Lower leg skin (tissue), 4 donors: ENCODE results near the gene SCRT2. TPM values are rescaled to one million over a fixed set of nuclear protein-coding genes. Genes with fewer than 3 reads are reported as not detected.

Source experiments
- DNase-seq, 2 donors: peaks; one replicate each; pipeline ENCODE4 v3.0.0-alpha.2; 2019; ENCODE audit warnings: low spot score in 2 of 2
- H3K4me3 ChIP-seq: fragments of 200-600 bp; sonication (generic); 2 replicates; pipeline ENCODE4 v1.5.1; 2017; ENCODE audit warnings: mild to moderate bottlenecking, low read depth; ENCODE audit not compliant: poor library complexity, severe bottlenecking
- POLR2A ChIP-seq, 2 donors: fragments of 450-650 bp; IDR thresholded peaks; one replicate each; pipeline ENCODE4 v1.6.1; 2016 to 2017; ENCODE audit warnings: antibody characterized with exemption in 2 of 2, mild to moderate bottlenecking in 1 of 2, moderate library complexity in 1 of 2
- WGBS, 2 donors: methylation state at CpG; one replicate each; pipeline ENCODE4 v1.1.5; 2018; 5-methylcytosine and 5-hydroxymethylcytosine counted together
- intact Hi-C: fragments of 100-400 bp; cut with DNase I; formaldehyde crosslinking; loops from one replicate; pipeline ENCODE4 v1.15.0; 2023; ENCODE audit warnings: low total_unique reads
- total RNA-seq, 4 donors: library from RNA; depleted of rRNA; stranded (reverse); fragments of >200 nt; gene quantifications; one replicate each; pipeline ENCODE4 v1.1.0, GENCODE V29; 2016
- TF ChIP-seq, protein P1 (sequence below), 3 donors: fragments of 450-650 bp; IDR thresholded peaks; one replicate each; pipeline ENCODE4 v1.5.1; 2016; ENCODE audit warnings: antibody characterized with exemption in 3 of 3, mild to moderate bottlenecking in 3 of 3, moderate library complexity in 2 of 3

SCRT2 gene
- total RNA-seq, 4 donors from 2014 or later = not detected

DNA sequence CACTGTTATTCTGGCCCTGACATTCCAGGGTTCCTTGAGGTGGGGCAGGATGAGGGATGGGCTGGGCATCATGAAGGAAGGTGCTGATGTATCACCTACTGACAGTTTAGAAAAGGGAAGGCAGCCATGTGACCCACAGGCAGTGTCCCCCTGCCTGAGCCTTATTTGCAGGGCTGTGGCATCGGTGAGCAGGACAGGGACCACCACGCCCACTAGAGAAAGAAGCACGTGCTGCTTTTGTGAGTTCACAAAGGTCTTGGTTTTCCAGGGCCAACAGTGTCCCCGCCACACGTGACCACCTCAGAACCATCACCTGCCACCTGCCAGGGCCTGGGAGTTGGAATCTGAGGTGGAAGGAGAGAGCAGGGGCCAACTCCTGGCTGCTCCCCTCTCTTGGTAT, 43.5 kb upstream of the SCRT2 start:
- H3K4me3 ChIP-seq = no peak overlapping the region
- WGBS, 2 donors = 91 to 92% methylated on average over 5 of the region's 5 CpGs
- intact Hi-C loops = no loop called here
- TF ChIP-seq, protein P1, sequence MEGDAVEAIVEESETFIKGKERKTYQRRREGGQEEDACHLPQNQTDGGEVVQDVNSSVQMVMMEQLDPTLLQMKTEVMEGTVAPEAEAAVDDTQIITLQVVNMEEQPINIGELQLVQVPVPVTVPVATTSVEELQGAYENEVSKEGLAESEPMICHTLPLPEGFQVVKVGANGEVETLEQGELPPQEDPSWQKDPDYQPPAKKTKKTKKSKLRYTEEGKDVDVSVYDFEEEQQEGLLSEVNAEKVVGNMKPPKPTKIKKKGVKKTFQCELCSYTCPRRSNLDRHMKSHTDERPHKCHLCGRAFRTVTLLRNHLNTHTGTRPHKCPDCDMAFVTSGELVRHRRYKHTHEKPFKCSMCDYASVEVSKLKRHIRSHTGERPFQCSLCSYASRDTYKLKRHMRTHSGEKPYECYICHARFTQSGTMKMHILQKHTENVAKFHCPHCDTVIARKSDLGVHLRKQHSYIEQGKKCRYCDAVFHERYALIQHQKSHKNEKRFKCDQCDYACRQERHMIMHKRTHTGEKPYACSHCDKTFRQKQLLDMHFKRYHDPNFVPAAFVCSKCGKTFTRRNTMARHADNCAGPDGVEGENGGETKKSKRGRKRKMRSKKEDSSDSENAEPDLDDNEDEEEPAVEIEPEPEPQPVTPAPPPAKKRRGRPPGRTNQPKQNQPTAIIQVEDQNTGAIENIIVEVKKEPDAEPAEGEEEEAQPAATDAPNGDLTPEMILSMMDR (IDR thresholded peaks at IDR 0.05) = no peak
- TF ChIP-seq POLR2A (IDR thresholded peaks at IDR 0.05) = no peak
- DNase-seq = no peak

DNA sequence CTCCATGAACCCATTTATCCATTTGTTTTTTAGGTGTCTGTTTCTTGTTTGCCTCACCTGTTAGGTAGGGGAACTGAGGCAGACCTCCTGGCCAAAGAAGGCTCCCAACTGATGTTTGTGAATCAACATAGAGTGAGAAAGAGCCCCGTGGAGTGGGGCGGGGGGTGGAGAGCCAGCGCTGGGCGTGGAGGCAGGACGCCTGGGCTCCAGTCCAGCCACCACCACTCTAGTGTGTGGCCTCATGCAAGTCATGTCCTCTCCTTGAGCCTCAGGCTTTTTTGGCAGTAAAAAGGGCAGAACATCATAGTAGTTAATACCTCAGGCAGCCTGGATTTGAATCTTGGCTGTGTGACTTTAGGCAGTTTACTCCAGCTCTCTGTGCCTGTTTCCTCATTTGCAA, 42.2 kb upstream of the SCRT2 start:
- intact Hi-C loops = no loop called here
- WGBS, 2 donors = 38 to 41% methylated on average over 5 of the region's 5 CpGs
- no peak overlapping the region for H3K4me3 ChIP-seq
- DNase-seq = no peak
- TF ChIP-seq POLR2A (IDR thresholded peaks at IDR 0.05) = no peak
- TF ChIP-seq, protein P1 (IDR thresholded peaks at IDR 0.05) = no peak

DNA sequence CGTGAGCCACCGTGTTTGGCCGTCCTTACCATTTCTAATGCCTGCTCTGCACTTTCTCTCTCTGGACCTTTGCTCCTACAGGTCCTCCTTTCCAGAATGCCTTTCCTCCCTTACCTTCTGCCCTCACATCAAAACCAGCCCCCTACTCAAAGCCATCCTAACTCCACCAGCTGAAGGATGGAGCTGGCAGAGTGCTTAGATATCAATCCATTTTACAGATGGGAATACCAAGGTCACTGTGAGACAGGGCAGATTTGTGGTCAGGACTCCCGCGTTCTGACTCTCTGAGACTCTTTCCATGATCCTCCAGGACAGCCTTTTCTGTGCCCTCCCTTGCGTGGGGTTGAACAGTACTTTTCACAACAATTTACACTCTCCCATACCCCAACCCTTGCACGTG, 41.7 kb upstream of the SCRT2 start:
- H3K4me3 ChIP-seq = no peak overlapping the region
- 81 to 92% methylated on average over 7 of the region's 7 CpGs for WGBS, 2 donors
- DNase-seq = no peak
- TF ChIP-seq, protein P1 (IDR thresholded peaks at IDR 0.05) = no peak
- no peak for TF ChIP-seq POLR2A (IDR thresholded peaks at IDR 0.05)
- intact Hi-C loops = no loop called here

DNA sequence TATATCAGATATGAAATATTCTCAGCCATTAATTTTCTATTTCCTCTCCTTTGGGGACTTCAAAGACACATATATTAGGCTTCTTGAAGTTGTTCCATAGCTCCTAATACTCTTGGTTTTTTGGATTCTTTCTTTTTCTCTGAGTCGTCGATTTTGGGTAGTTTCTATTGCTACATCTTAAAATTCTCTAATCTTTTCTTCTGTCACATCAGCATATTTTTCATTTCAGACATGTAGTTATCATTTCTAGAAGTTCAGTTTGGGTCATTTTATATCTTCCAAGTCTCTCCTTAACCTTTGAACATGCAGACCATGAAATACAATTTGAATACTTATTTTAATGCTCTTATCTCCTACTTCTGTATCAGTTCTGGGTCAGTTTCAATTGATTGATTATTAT, 38.9 kb upstream of the SCRT2 start:
- DNase-seq = no peak

DNA sequence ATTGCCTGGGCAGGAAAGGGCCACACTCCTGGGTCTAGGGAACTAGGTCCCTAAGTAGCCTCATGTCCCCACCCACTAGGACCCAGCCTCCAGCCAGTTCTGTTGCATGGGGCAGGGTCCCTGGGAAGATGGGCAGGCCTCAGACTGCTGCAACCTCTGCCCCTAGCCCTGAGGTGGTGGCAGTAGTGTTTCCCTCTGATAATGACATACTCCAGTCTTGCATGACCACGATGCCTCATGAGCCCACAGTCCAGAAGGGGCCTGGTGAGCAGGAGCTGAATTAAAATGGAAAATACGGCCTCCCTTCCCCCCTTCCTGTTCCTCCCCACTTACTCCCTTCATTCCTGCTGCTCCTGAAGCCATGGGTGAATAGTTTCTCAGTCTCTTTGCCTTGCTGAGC, 36.0 kb upstream of the SCRT2 start:
- no peak for DNase-seq
- intact Hi-C loops = no loop called here
- 60 to 66% methylated on average over 2 of the region's 2 CpGs for WGBS, 2 donors
- H3K4me3 ChIP-seq = no peak overlapping the region
- TF ChIP-seq, protein P1 (IDR thresholded peaks at IDR 0.05) = no peak
- no peak for TF ChIP-seq POLR2A (IDR thresholded peaks at IDR 0.05)

More for the DNA sequence above, 38.9 kb upstream of the SCRT2 start:
- intact Hi-C loops = no loop called here
- TF ChIP-seq, protein P1 (IDR thresholded peaks at IDR 0.05) = no peak
- no peak for TF ChIP-seq POLR2A (IDR thresholded peaks at IDR 0.05)
- H3K4me3 ChIP-seq = no peak overlapping the region
- WGBS, 2 donors = 91 to 95% methylated on average over 2 of the region's 2 CpGs

DNA sequence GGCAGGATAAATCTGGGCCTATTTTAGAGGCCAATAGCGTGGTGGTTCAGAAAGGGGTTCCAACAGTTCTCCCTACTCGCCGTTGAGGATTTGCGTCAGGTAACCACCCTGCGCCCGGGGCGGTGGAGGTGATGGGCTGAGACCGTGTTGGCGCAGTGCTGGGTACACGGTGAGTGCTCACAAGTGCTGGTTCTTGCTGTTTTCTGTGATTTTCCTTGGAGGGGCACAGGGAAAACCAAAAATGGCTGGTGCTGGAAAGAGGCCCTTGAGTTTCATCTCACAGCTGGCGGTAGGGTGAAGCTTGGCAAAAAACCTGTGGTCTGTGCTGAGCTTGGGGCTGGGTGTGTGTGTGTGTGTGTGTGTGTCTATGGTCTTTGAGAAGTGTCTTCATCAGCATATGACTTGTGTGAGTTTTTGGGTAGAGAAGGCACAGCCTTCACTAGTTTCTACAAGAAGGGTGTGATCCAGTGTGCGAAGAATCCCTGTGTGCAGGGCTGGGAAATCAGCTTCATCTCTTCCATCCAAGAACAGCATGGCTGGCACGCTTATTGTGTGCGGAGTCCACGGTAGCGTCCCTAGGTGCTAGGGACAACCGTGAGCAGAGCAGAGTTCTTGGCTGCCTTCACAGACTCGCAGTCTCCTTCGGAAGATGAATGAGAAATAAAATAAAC, 35.3 kb upstream of the SCRT2 start:
- DNase-seq = no peak
- intact Hi-C loops = no loop called here
- TF ChIP-seq POLR2A (IDR thresholded peaks at IDR 0.05) = no peak
- TF ChIP-seq, protein P1 (IDR thresholded peaks at IDR 0.05) = no peak
- 63 to 70% methylated on average over 17 to 19 of the region's 19 CpGs for WGBS, 2 donors
- H3K4me3 ChIP-seq = no peak overlapping the region
